Measurements from ENCODE around the gene ZNF835.

GRCh38 chr19:56664511-56664910 lies 7.0 kb downstream of the ZNF835 start:
- TF ChIP-seq CTCF (IDR thresholded peaks at IDR 0.05; ENCODE audit: low read depth, low read length, poor library complexity, severe bottlenecking): no peak
- no peak for TF ChIP-seq EZH2phosphoT487 (IDR thresholded peaks at IDR 0.05; ENCODE audit: borderline replicate concordance, low read length)
